Glutamatergic neuron (in vitro differentiated cells): ENCODE measurements around the gene ZG16. TPM values are rescaled to one million over a fixed set of nuclear protein-coding genes. Genes with fewer than 3 reads are reported as not detected.
"Not testable (repeated sequence)": the region's sequence is repeated elsewhere in the genome, so short reads cannot be mapped to it uniquely, and the experiment has no call there.

ENCODE experiments used
- DNase-seq: peaks from one replicate; pipeline ENCODE4 v3.0.0; 2022
- H3K27ac Mint-ChIP-seq: one replicate; pipeline ENCODE4 v1.8.0; 2020; ENCODE audit warnings: mild to moderate bottlenecking, mixed read lengths, inconsistent platforms; ENCODE audit not compliant: unreplicated experiment
- H3K27me3 Mint-ChIP-seq: one replicate; pipeline ENCODE4 v1.8.0; 2020; ENCODE audit warnings: mild to moderate bottlenecking, moderate library complexity, mixed read lengths, inconsistent platforms; ENCODE audit not compliant: unreplicated experiment
- H3K36me3 Mint-ChIP-seq: one replicate; pipeline ENCODE4 v1.8.0; 2020; ENCODE audit warnings: mild to moderate bottlenecking, mixed read lengths, inconsistent platforms; ENCODE audit not compliant: unreplicated experiment
- H3K4me1 Mint-ChIP-seq: one replicate; pipeline ENCODE4 v1.8.0; 2020; ENCODE audit warnings: mild to moderate bottlenecking, low read depth, mixed read lengths, inconsistent platforms; ENCODE audit not compliant: unreplicated experiment
- H3K4me3 Mint-ChIP-seq: one replicate; pipeline ENCODE4 v1.8.0; 2020; ENCODE audit warnings: mild to moderate bottlenecking, mixed read lengths, inconsistent platforms; ENCODE audit not compliant: unreplicated experiment
- H3K9me3 Mint-ChIP-seq: one replicate; pipeline ENCODE4 v1.8.0; 2020; ENCODE audit warnings: mild to moderate bottlenecking, moderate library complexity, mixed read lengths, inconsistent platforms; ENCODE audit not compliant: unreplicated experiment
- total RNA-seq: library from RNA; stranded (reverse); fragmentation: NEBNext Ultra II Directional; extraction: Animal tissue kit (Norgen Biotek cat#: 25700); gene quantifications from one replicate; pipeline ENCODE4 v1.2.1, GENCODE V29; 2021; ENCODE audit not compliant: unreplicated experiment
- TF ChIP-seq, protein P1 (sequence below): fragments of 200-600 bp; sonication (generic); IDR thresholded peaks from one replicate; pipeline ENCODE4 v1.5.0; 2021; ENCODE audit not compliant: partially characterized antibody, unreplicated experiment

Gene ZG16
- total RNA-seq, 1 donor from 2014 or later = not detected

- peaks cover 12% of the 10 kb centered on the region for H3K27me3 Mint-ChIP-seq
- TF ChIP-seq, protein P1, sequence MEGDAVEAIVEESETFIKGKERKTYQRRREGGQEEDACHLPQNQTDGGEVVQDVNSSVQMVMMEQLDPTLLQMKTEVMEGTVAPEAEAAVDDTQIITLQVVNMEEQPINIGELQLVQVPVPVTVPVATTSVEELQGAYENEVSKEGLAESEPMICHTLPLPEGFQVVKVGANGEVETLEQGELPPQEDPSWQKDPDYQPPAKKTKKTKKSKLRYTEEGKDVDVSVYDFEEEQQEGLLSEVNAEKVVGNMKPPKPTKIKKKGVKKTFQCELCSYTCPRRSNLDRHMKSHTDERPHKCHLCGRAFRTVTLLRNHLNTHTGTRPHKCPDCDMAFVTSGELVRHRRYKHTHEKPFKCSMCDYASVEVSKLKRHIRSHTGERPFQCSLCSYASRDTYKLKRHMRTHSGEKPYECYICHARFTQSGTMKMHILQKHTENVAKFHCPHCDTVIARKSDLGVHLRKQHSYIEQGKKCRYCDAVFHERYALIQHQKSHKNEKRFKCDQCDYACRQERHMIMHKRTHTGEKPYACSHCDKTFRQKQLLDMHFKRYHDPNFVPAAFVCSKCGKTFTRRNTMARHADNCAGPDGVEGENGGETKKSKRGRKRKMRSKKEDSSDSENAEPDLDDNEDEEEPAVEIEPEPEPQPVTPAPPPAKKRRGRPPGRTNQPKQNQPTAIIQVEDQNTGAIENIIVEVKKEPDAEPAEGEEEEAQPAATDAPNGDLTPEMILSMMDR = no peak
- no peak overlapping the region for H3K27ac Mint-ChIP-seq
- DNase-seq = no peak
- no peak overlapping the region for H3K4me3 Mint-ChIP-seq
- H3K36me3 Mint-ChIP-seq = no peaks in the 10 kb centered on the region
- H3K9me3 Mint-ChIP-seq = peaks cover 2% of the 10 kb centered on the region
- H3K4me1 Mint-ChIP-seq = no peaks in the 10 kb centered on the region
Measured at GRCh38 chr16:29745121-29745852, 32.8 kb upstream of the ZG16 start.

GRCh38 chr16:29745853-29746345, 32.2 kb upstream of the ZG16 start, which contains the start of gene C16orf54:
C16orf54 (minus strand) TSS chr16:29745990; CDS start chr16:29744951, 1,039 bp downstream.
- TF ChIP-seq, protein P1 = no peak
- Mint-ChIP-seq H3K4me3 (no peak within 1 kb of the TSS), H3K27ac (no peak within 1 kb of the TSS), H3K9me3 (peaks cover 2% of the 10 kb centered on the region), H3K36me3 (no peaks in the 10 kb centered on the region), H3K27me3 (peaks cover 12% of the 10 kb centered on the region), H3K4me1 (no peaks in the 10 kb centered on the region)
- no peak for DNase-seq

GRCh38 chr16:29746518-29746917, 31.5 kb upstream of the ZG16 start:
- not testable (repeated sequence) for DNase-seq, H3K4me1 Mint-ChIP-seq, H3K36me3 Mint-ChIP-seq, H3K4me3 Mint-ChIP-seq, H3K27ac Mint-ChIP-seq, H3K9me3 Mint-ChIP-seq
- H3K27me3 Mint-ChIP-seq = peaks cover 12% of the 10 kb centered on the region

DNA sequence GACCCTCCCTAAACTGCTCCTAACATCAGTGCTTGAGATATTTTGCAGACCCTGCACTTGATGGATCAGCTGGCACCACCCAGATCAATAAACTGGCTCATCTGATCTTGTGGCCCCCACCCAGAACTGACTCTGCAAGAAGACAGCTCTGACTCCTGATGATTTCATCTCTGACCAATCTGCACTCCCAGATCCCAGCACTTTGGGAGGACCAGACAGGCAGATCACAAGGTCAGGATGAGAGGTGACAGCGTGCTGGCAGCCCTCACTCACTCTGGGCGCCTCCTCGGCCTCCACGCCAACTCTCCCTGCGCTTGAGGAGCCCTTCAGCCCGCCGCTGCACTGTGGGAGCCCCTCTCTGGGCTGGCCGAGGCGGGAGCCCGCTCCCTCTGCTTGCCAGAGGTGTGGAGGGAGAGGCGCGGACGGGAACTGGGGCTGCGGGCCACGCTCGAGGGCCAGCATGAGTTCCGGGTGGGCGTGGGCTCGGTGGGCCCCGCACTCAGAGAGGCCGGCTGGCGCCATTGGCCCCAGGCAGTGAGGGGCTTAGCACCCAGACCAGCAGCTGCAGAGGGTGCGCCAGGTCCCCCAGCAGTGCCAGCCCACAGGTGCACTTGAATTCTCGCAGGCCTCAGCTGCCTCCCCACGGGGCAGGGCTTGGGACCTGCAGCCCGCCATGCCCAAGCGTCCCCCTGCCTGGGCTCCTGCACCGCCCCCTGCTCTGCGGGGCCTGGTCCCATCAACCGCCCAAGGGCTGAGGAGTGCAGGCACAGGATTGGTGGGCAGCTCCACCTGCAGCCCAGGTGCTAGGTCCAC, 29.9 kb upstream of the ZG16 start:
- Mint-ChIP-seq H3K4me1 (no peaks in the 10 kb centered on the region), H3K9me3 (peaks cover 2% of the 10 kb centered on the region), H3K27ac (no peak overlapping the region), H3K27me3 (peaks cover 12% of the 10 kb centered on the region), H3K36me3 (no peaks in the 10 kb centered on the region), H3K4me3 (no peak overlapping the region)
- DNase-seq = no peak
- TF ChIP-seq, protein P1 = no peak

DNA sequence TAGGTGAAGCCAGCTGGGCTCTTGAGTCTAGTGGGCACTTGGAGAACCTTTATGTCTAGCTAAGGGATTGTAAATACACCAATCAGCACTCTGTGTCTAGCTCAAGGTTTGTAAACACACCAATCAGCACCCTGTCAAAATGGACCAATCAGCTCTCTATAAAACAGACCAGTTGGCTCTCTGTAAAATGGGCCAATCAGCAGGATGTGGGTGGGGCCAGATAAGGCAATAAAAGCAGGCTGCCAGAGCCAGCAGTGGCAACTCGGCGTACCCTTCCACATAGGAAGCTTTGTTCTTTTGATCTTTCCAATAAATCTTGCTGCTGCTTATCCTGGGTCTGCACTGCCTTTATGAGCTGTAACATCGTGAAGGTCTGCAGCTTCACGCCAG, 29.3 kb upstream of the ZG16 start:
- peaks cover 12% of the 10 kb centered on the region for H3K27me3 Mint-ChIP-seq
- H3K36me3 Mint-ChIP-seq, H3K9me3 Mint-ChIP-seq, H3K27ac Mint-ChIP-seq, H3K4me3 Mint-ChIP-seq, H3K4me1 Mint-ChIP-seq, DNase-seq: not testable (repeated sequence)

GRCh38 chr16:29753516-29753915, 24.5 kb upstream of the ZG16 start:
- Mint-ChIP-seq H3K4me3 (no peak overlapping the region), H3K4me1 (no peaks in the 10 kb centered on the region), H3K36me3 (no peaks in the 10 kb centered on the region), H3K9me3 (no peaks in the 10 kb centered on the region), H3K27me3 (peaks cover 4% of the 10 kb centered on the region), H3K27ac (no peak overlapping the region)
- TF ChIP-seq, protein P1 = no peak
- no peak for DNase-seq
